Cortex of kidney (tissue), 1 donor: ENCODE results near the gene MYOM1.
"Not testable (repeated sequence)": the region's sequence is repeated elsewhere in the genome, so short reads cannot be mapped to it uniquely, and the experiment has no call there.

Experiments used
- DNase-seq: peaks from one replicate; lab custom pipeline; 2025; lab: John Stamatoyannopoulos, UW

MYOM1 gene

DNA sequence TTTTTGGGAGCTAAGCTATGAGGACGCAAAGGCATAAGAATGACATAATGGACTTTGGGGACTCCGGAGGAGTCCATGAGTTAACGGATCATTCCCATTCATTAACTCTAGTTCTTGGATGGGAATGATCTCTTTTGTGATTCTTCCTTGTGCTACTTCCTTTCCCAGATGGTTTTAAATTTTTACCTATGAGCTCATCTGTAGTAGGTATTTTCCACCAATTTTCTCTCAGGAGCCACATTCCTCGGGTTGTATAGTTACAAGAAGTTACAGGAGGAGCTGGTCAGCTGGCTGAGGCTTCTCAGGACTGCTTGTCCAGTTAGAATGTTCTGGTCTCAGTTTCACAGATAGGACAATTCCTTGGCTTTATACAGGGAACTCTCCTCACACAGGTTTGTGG lies 164.0 kb downstream of the MYOM1 start:
- no peak for DNase-seq

DNA sequence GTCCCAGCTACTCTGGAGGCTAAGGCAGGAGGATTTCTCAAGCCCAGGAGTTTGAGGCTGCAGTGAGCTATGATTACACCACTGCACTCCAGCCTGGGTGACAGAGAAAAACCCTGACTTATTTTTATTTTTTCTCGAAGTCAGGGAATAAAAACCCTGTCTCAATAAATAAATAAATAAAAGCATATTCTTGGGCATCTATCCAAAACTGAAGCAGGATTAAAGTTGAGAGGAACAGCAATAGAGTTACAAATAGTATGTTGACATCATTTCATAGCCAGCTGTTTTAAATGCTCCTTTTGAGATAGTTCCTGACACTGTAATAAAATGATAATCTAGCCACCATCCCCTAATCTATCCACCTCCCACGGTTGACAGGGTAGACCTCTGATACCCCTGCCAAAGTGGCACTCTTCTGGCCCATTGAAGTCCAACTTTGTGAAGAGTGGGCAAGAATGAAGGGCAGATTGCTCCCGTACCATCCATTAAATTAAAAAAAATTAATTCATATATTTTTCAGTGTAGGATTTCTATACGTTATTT lies 164.5 kb downstream of the MYOM1 start:
- no peak for DNase-seq

DNA sequence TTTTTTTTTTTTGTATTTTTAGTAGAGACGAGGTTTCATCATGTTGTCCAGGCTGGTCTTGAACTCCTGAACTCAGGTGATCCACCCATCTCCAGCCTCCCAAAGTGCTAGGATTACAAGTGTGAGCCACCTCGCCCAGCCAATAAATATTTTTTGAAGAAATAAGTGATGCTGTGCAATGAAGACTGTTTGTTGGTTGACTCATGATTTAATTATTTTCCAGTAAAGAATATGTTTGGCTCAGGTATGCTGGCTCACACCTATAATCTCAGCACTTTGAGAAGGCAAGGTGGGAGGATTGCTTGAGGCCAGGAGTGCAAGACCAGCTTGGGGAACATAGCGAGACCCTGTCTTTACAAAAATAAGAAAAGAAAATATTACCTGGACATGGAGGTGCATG lies 165.0 kb downstream of the MYOM1 start:
- no peak for DNase-seq

DNA sequence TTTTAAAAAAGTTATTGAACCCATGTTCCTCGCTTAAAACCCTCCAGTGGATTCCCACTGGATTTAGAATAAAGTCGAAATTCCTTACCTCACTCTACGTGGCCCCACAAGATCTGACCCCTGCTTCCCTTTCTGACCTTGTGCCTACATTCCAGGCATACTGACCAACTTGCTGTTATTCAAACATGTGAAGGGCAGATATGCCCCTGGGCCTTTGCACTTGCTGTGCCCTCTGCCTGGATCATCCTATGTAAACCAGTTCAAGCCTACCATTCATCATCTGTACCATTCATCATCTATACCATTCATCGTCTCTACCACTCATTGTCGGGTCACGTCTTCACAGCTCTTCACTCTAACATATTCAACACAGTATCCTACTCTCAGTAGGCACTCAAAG lies 165.6 kb downstream of the MYOM1 start:
- DNase-seq: no peak

DNA sequence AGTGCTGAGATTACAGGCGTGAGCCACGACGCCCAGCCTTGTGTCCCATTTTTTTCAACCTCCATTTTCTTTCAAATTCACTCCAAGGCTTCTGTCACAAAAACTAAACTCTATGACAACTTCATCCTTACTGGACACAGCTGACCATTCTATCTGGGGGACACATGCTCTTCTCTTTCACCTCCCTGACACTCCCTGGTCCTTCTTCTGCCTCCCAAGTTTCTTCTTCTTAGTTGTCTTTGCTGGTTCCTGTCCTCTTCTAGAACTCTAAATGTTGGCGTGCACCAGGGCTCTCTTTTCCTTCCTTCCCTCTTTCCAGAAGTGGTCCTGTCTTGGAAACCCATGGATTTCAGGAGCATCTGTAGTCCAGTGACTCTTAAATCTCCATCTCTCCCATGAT lies 166.7 kb downstream of the MYOM1 start:
- DNase-seq: no peak

DNA sequence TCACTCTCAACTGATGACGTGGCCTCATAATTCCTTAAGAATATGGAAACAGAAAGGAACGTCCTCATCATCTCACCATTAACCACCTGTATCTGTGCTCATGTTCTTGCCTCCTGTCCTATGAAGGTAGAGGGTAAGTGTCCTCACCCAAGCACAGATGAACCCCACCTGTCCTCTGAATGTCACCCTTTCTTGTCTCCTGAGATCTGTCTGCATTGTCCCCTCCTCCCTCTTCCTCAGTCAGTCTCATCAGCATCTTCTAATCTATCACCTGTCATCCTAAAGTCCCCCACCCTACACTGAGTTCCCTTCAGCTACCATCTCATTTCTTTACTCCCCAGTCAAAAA lies 167.4 kb downstream of the MYOM1 start:
- DNase-seq: no peak

DNA sequence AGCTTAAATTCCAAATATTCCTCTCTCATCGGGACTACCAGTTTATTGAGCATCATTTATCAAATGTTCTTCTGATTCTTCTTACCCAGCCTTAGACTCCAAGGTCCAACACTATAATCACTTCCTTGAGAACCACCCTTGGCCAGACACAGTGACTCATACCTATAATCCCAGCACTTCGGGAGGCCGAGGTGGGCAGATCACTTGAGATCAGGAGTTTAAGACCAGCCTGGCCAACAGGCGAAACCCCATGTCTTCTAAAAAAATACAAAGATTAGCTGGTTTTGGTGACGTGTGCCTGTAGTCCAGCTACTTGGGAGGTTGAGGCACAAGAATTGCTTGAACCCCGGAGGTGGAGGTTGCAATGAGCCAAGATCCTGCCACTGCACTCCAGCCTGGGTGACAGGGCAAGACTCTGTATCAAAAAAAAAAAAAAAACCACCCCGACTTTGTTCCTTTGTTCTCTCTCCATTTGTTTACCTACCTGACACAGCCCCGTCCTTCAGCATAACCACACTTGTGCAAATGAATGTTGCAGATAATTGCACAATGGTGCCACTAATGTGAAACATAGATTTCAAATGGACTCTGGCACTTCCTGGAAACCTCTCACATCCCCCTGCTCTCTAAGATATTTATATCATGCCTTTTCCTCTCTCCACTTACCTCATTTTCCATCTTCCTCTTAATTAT lies 167.9 kb downstream of the MYOM1 start:
- DNase-seq: no peak

DNA sequence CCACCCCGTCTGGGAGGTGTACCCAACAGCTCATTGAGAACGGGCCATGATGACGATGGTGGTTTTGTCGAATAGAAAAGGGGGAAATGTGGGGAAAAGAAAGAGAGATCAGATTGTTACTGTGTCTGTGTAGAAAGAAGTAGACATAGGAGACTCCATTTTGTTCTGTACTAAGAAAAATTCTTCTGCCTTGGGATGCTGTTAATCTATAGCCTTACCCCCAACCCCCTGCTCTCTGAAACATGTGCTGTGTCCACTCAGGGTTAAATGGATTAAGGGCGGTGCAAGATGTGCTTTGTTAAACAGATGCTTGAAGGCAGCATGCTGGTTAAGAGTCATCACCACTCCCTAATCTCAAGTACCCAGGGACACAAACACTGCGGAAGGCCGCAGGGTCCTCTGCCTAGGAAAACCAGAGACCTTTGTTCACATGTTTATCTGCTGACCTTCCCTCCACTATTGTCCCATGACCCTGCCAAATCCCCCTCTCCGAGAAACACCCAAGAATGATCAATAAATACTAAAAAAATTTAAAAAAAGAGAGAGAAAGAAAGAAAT lies 169.8 kb downstream of the MYOM1 start:
- DNase-seq: not testable (repeated sequence)

DNA sequence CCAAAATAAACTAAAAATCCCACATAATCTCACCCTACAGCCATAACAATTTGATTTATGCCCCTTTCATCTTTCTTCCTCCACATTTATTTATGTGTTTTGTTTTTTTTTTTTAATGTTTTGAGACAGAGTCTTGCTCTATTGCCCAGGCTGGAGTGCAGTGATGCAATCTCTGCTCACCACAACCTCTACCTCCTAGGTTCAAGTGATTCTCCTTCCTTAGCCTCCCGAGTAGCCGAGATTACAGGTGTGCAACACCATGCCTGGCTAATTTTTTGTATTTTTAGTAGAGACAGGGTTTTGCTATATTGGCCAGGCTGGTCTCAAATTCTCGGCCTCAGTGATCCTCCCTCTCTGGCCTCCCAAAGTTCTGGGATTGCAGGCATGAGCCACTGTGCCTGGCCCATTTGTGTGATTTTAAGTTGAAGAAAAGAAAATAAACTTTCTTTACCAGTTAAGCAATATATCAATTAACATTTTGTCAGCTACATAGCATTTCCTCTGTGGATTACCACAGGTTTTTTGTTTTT lies 170.9 kb downstream of the MYOM1 start:
- no peak for DNase-seq

DNA sequence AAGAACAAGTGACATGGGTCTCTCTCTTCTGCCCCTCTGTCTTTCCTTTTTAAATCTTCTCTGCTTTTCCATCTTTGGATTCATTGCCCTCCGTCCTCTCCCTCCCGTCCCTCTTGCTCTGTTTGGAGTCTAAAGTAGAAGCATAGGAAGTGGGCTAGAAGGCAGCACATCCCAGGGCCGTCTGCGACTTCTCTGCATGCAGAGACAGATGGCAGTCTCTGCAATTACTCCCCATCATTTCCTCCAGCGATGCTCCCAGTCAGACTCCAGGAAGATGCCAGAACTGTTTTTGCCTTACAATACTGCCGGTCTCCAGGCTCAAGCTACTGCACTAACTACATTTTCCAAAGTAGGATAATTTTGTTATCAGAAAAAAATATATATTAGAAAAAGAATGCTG lies 171.6 kb downstream of the MYOM1 start:
- DNase-seq: no peak

DNA sequence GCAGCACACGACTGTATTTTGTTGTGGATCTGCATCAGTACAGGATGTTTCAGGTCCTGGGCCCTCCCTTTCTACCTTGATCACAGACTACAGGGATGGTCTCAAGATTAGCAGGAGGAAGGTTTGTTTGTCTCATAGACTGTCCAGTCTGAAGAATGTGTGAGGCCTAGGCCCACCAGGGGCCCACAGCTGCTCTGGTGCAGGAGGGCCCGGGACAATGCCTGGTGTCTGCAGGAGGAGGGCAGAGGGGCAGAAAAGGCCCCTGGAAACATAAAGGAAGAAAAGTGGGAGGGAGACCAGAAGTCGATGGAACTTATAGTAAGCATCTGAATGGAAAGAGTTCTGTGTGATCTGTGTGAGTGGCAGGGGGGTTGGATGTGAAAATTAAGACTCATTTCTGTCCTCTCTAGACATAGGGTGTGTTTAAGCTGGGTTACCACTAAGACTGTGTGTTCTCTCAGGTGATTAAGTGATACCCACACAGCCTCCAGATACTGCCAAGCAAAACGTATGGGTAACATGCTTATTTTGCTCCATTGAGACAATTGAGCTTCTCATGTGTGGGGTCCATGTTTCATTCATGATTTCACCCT lies 173.5 kb downstream of the MYOM1 start:
- no peak for DNase-seq

DNA sequence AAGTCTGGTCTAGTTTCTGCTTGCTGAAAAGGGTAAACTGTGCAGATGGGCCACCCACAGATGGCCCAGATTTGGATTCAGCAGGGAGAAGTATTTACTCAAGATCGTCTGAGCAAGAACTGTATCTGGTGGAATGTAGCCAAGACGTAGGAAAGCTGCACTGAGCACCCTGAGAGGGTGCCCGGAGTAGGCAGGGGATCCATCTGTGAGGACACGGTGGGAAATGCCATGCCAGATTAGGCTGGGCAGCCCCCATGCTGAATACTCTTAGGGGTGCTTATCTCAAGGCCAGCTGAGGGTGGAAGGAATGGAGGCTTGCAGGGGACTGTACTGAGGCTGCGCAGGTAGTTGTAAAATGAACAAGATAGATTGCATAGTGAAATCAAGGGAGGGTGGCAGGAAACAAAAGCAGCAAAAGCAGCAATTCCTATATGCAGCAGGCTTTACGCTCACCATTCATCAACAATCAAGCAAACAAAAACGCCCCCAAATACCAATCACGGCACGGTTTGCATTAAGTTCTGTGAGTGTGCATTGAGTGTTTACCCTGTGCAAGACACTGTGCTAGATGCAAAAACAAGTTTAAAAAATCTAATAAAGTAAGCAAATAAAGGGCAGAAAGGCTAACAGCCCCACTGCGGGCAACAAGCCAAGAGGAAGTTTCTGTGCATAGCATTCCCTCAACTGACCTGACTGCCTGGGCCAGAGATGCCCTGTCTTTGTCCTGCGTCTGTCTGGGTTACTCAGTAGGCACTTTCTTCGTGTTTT lies 174.7 kb downstream of the MYOM1 start:
- no peak for DNase-seq

DNA sequence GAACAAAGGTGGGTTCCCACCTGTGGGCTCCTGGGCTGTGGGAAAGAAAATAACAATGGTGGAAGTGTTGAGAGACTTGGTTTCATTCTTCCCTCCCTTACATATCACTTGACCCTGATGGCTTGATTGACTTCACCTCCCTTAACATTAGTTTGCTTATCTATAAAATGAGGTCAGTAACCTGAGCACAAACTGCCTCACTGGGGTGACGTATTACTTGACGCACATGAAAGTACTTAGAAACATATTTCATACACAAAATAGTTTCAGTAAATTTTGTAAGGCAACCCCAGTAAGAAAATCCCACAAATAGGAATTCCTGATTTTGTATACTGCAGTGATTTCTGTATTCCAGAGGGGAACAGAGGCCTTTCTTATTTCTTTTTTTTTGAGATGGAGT lies 177.4 kb downstream of the MYOM1 start:
- no peak for DNase-seq

DNA sequence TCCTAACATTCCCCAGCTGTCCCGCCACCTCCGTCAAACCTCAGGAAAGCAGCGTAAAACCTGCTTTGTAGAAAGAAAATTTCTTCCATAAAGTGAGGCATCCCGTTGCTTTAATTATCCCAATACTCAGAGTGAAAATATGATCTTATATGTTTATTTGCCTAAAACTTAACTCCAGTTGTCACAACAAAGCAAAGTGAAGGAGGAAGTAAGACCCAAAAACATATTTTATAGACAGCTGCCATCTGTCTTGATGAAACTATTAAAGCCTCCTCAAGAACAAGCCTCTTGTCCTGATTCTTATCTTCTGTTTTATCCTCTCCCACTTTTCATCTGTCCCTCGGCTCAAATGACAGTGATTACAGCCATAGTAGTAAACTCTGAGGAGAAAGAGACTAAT lies 177.9 kb downstream of the MYOM1 start:
- no peak for DNase-seq

DNA sequence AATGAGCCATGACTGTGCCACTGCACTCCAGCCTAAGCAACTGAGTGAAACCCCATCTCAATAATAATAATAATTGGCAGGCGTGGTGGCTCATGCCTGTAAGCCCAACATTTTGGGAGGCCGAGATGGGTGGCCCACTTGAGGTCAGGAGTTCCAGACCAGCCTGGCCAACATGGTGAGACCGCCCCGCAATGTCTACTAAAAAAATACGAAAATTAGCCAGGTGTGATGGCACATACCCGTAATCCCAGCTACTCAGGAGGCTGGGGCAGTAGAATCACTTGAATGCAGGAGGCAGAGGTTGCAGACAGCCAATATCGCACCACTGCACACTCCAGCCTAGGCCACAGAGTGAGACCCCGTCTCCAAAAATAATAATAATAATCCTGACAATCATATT lies 178.9 kb downstream of the MYOM1 start:
- no peak for DNase-seq

DNA sequence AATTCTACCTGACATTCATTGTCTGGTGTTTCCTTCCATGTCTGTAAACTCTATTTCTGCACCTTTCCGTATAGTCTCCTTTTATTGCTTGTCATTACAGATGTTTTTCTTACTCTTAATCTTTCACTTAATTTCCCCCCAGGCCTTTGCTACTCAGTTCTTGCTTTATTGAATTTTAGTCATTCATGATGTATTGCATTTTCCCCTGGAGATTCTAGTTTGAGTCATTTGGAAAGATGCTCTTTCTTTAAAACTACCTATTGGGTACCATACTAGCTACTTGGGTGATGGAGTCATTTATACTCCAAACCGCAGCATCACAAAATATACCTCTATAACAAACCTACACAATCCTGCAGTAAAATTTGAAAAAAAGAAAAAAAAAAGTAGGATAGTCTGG lies 179.6 kb downstream of the MYOM1 start:
- no peak for DNase-seq

DNA sequence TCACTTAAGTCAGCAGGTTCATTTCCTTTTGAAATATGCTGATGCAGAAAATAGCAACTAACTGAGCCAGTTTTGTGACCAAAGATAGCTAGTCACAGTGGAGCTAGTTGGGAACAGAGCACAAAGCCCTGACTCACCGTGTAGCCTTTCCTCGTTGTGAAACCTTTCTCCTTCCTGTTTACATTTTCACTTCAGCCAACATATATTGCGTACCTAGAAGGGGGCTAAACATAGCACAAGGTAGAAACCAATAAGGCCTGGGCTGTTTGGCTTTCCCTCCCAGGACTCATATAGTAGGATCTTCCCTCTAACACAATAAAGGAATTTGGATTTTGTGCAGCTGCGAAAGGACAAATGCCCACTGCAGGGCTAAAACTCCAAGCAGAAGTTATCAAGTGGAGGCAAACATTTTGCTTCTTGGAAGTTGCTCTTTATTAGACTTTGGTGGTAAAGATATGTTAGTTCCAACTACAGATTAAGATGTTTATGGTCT lies 182.3 kb downstream of the MYOM1 start:
- DNase-seq: no peak

DNA sequence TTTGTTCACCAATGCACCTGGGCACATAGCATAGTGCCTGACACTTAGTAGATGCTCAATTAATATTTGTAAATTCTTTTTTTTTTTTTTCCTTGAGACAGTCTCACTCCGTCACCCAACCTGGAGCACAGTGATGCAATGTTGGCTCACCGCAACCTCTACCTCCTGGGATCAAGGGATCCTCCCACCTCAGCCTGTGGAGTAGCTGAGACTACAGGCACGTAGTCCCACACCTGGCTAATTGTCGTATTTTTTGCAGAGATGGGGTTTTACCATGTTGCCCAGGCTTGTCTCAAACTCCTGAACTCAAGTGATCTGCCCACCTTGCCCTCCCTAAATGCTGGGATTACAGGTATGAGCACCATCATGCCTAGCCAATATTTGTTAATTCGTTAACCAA lies 183.7 kb downstream of the MYOM1 start:
- DNase-seq: no peak

DNA sequence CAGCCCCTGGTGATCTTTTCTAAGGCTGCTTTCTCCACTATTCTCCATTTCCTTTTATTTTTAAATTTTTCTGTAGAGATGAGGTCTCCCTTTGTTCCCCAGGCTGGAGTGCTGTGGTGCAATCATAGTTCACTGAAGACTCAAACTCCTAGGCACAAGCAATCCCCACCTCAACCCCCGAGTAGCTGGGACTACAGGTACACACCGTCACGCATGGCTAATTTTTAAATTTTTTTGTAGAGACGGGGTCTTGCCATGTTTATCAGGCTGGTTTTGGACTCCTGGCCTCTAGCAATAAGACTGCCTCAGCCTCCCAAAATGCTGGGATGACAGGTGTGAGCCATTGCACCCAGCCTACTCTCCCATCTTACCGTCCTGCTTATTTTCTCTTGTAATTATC lies 184.1 kb downstream of the MYOM1 start:
- no peak for DNase-seq

DNA sequence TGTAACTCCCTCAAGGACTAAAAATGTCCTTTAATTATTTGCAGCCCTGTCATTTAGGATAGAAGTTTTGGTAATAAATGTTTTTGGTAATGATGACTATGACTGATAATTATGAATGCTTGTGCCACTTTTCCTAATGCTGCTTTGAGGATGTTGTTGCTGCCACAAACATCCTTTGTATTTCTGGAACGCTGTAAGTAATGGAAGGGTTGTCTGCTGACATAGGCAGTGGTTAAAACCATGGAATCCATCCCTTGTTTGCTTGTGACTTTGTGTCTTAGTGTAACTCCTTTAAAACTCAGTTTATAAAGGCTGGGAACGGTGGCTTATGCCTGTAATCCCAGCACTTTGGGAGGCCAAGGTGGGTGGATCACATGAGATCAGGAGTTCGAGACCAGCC lies 187.0 kb downstream of the MYOM1 start:
- DNase-seq: no peak

DNA sequence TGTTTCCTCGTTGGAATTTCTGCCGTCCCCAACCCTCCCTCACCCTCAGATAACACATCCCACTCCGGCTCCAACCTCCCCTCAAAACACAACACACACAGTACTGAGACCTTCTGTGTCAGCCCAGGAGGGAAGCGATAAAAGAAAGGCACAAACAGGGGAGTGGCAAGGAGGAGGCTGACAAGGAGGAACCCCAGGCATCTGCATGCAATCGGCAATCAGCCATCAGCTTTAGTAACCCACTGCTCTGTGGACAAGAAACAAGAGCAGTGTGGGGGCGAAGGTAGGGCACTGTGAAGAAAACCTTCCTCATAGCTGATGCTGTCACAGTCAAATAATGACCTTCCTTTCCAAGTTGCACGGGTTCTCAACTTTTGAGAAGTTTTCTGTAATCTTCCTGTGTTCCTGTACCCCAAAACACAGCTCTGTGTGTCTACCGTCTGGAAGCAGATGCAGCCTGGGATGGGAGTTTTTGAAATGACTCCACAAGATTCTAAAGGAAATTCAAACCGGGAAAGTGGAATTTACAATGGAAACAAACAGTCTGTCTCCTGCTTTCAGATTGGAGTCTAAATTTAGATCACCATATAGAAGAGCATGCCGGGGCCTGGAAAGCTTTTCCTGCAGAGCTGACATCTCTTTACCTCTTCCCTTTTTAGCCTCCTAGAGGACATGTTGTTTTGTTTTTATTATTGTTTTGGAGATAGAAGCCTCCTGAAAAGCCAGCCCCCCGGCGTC lies 190.4 kb downstream of the MYOM1 start:
- no peak for DNase-seq

DNA sequence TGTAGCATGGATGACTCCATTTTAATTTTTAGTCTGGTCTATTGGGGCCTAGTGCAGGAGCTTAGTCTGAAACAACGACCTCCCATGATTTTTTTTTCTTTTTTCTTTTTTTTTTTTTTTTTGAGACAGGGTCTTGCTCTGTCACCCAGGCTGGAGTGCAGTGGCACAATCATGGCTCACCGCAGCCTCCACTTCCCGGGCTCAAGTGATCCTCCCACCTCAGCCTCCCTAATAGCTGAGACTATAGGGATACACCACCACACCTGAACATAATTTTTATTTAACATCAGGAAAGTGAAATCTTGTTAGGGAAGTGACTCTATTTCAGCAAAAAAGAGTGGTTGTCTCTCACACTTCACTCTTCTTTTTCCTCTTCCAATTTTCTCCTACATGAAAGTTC lies 191.7 kb downstream of the MYOM1 start:
- DNase-seq: not testable (repeated sequence)
